Osteocyte (in vitro differentiated cells): Measurements from ENCODE around the gene CCDC93. TPM values are rescaled to one million over a fixed set of nuclear protein-coding genes. Genes with fewer than 3 reads are reported as not detected.

Source experiments
- DNase-seq: peaks from one replicate; pipeline ENCODE4 v3.0.0; 2021; ENCODE audit warnings: mixed read lengths; ENCODE audit not compliant: unreplicated experiment; ENCODE audit errors: extremely low spot score
- H3K27ac Mint-ChIP-seq: one replicate; pipeline ENCODE4 v1.8.0; 2021; ENCODE audit warnings: mild to moderate bottlenecking, mixed read lengths; ENCODE audit not compliant: unreplicated experiment
- H3K27me3 Mint-ChIP-seq: one replicate; pipeline ENCODE4 v1.8.0; 2021; ENCODE audit warnings: mixed read lengths; ENCODE audit not compliant: unreplicated experiment
- H3K36me3 Mint-ChIP-seq: one replicate; pipeline ENCODE4 v1.8.0; 2021; ENCODE audit warnings: mixed read lengths; ENCODE audit not compliant: unreplicated experiment
- H3K4me1 Mint-ChIP-seq: one replicate; pipeline ENCODE4 v1.8.0; 2021; ENCODE audit warnings: mixed read lengths; ENCODE audit not compliant: unreplicated experiment
- H3K4me3 Mint-ChIP-seq: one replicate; pipeline ENCODE4 v1.8.0; 2021; ENCODE audit warnings: mild to moderate bottlenecking, moderate library complexity, mixed read lengths; ENCODE audit not compliant: unreplicated experiment
- H3K9me3 Mint-ChIP-seq: one replicate; pipeline ENCODE4 v1.8.0; 2021; ENCODE audit warnings: mixed read lengths; ENCODE audit not compliant: unreplicated experiment
- CTCF ChIP-seq: fragments of 200-600 bp; sonication (generic); IDR thresholded peaks from 2 replicates; pipeline ENCODE4 v1.5.0; 2021; ENCODE audit warnings: antibody characterized with exemption, mild to moderate bottlenecking, moderate library complexity
- total RNA-seq: library from RNA; stranded (reverse); gene quantifications from 2 replicates; pipeline ENCODE4 v1.2.1, GENCODE V29; 2021

CCDC93 gene
- total RNA-seq, 1 donor from 2014 or later: 23.3 TPM

DNA sequence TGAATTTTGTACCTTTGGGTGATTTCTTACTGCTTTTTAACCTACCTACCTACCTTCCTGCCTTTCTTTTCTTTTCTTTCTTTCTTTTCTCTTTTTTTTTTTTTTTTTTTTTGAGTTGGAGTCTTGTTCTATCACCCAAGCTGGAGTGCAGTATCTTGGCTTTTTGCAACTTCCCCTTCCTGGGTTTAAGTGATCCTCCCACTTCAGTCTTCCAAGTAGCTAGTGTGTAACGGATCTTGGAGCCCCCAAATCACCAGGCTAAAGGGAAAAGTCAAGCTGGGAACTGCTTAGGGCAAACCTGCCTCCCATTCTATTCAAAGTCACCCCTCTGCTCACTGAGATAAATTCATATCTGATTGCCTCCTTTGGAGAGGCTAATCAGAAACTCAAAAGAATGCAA, 138.1 kb downstream of the CCDC93 start:
- no peaks in the 10 kb centered on the region for H3K9me3 Mint-ChIP-seq
- no peak for DNase-seq
- H3K27ac Mint-ChIP-seq: no peak overlapping the region
- no peaks in the 10 kb centered on the region for H3K36me3 Mint-ChIP-seq
- no peaks in the 10 kb centered on the region for H3K4me1 Mint-ChIP-seq
- peaks cover 34% of the 10 kb centered on the region for H3K27me3 Mint-ChIP-seq
- no peak overlapping the region for H3K4me3 Mint-ChIP-seq
- no peak for TF ChIP-seq CTCF

Other genes starting within 250 kb of the CCDC93 start
- gene DDX18, start 199.4 kb downstream of the CCDC93 start, total RNA-seq: 42.3 and 49.4 TPM in 2 replicates
- 16.7 and 18.3 TPM in 2 replicates for gene INSIG2, start 74.4 kb upstream of the CCDC93 start, total RNA-seq